Osteocyte (in vitro differentiated cells): Measurements from ENCODE around the gene USP48. TPM values are rescaled to one million over a fixed set of nuclear protein-coding genes. Genes with fewer than 3 reads are reported as not detected.
"Not testable (repeated sequence)": the region's sequence is repeated elsewhere in the genome, so short reads cannot be mapped to it uniquely, and the experiment has no call there.

Experiments
- DNase-seq: peaks from one replicate; pipeline ENCODE4 v3.0.0; 2021; ENCODE audit warnings: mixed read lengths; ENCODE audit not compliant: unreplicated experiment; ENCODE audit errors: extremely low spot score
- H3K27ac Mint-ChIP-seq: one replicate; pipeline ENCODE4 v1.8.0; 2021; ENCODE audit warnings: mild to moderate bottlenecking, mixed read lengths; ENCODE audit not compliant: unreplicated experiment
- H3K27me3 Mint-ChIP-seq: one replicate; pipeline ENCODE4 v1.8.0; 2021; ENCODE audit warnings: mixed read lengths; ENCODE audit not compliant: unreplicated experiment
- H3K36me3 Mint-ChIP-seq: one replicate; pipeline ENCODE4 v1.8.0; 2021; ENCODE audit warnings: mixed read lengths; ENCODE audit not compliant: unreplicated experiment
- H3K4me1 Mint-ChIP-seq: one replicate; pipeline ENCODE4 v1.8.0; 2021; ENCODE audit warnings: mixed read lengths; ENCODE audit not compliant: unreplicated experiment
- H3K4me3 Mint-ChIP-seq: one replicate; pipeline ENCODE4 v1.8.0; 2021; ENCODE audit warnings: mild to moderate bottlenecking, moderate library complexity, mixed read lengths; ENCODE audit not compliant: unreplicated experiment
- H3K9me3 Mint-ChIP-seq: one replicate; pipeline ENCODE4 v1.8.0; 2021; ENCODE audit warnings: mixed read lengths; ENCODE audit not compliant: unreplicated experiment
- total RNA-seq: library from RNA; stranded (reverse); gene quantifications from 2 replicates; pipeline ENCODE4 v1.2.1, GENCODE V29; 2021
- TF ChIP-seq, protein P1 (sequence below): fragments of 200-600 bp; sonication (generic); IDR thresholded peaks from 2 replicates; pipeline ENCODE4 v1.5.0; 2021; ENCODE audit warnings: antibody characterized with exemption, mild to moderate bottlenecking, moderate library complexity

USP48 gene
- total RNA-seq, 1 donor from 2014 or later, result 73.6 TPM

DNA sequence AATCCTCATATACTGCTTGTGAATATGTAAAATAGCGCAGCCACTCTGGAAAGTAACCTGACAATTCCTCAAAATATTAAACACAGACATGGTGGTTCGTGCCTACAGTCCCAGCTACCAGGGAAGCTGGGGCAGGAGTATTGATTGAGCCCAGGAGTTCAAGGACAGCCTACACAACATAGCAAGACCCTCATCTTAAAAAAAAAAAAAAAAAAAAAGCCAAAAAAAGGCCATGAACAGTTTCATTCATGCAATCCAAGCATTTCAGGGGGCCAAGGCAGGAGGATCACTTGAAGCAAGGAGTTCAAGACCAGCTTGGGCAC, 4.6 kb downstream of the USP48 start:
- no peak for DNase-seq
- Mint-ChIP-seq H3K36me3 (no peaks in the 10 kb centered on the region), H3K4me3 (no peak overlapping the region), H3K4me1 (peaks cover 26% of the 10 kb centered on the region), H3K27ac (no peak overlapping the region), H3K9me3 (no peaks in the 10 kb centered on the region), H3K27me3 (no peaks in the 10 kb centered on the region)
- TF ChIP-seq, protein P1, sequence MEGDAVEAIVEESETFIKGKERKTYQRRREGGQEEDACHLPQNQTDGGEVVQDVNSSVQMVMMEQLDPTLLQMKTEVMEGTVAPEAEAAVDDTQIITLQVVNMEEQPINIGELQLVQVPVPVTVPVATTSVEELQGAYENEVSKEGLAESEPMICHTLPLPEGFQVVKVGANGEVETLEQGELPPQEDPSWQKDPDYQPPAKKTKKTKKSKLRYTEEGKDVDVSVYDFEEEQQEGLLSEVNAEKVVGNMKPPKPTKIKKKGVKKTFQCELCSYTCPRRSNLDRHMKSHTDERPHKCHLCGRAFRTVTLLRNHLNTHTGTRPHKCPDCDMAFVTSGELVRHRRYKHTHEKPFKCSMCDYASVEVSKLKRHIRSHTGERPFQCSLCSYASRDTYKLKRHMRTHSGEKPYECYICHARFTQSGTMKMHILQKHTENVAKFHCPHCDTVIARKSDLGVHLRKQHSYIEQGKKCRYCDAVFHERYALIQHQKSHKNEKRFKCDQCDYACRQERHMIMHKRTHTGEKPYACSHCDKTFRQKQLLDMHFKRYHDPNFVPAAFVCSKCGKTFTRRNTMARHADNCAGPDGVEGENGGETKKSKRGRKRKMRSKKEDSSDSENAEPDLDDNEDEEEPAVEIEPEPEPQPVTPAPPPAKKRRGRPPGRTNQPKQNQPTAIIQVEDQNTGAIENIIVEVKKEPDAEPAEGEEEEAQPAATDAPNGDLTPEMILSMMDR, result no peak

DNA sequence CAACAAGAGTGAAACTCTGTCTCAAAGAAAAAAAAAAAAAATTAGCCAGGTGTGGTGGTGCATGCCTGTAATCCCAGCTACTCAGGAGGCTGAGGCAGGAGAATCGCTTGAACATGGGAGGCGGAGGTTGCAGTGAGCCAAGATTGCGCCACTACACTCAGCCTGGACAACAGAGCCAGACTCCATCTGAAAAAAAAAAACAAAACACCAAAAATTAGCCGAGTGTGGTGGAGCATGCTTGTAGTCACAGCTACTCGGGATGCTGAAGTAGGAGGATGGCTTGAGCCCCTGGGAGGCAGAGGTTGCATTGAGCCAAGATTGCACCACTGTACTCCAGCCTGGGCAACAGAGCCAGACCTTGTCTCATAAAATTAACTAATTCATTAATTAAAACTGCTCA, 6.0 kb downstream of the USP48 start:
- not testable (repeated sequence) for H3K4me3 Mint-ChIP-seq, H3K36me3 Mint-ChIP-seq, H3K9me3 Mint-ChIP-seq, H3K27ac Mint-ChIP-seq, DNase-seq, H3K27me3 Mint-ChIP-seq
- peaks cover 29% of the 10 kb centered on the region for H3K4me1 Mint-ChIP-seq

DNA sequence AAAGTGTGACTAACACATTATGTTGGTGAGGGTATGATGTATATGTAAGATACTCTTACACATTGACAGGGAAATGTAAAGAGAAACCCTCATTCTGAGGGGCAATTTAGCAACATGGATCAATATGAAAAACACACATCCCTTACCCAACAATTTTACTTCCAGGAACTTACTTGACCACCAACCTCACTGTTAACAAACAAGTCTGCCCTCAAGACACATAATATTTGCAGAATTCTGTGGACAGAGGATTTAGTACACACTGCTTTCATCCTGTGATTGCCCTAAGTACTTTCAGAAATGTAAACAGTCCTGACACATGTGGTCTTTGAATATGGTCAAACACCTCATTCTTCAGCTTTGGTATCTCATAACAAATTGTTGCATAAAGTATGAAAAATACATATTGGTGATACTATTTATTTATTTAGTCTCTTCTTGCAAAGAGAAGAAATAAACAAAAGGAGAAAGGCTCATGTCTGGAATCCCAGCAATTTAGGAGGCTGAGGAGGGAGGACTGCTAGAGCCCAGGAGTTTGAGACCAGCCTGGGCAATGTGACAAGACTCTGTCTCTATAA, 6.9 kb downstream of the USP48 start:
- no peaks in the 10 kb centered on the region for H3K36me3 Mint-ChIP-seq
- TF ChIP-seq, protein P1, result no peak
- peak overlapping the region; percentile 43 for H3K27ac Mint-ChIP-seq
- H3K4me1 Mint-ChIP-seq, result peaks cover 29% of the 10 kb centered on the region
- no peaks in the 10 kb centered on the region for H3K9me3 Mint-ChIP-seq
- no peak overlapping the region for H3K4me3 Mint-ChIP-seq
- no peak for DNase-seq
- H3K27me3 Mint-ChIP-seq, result no peaks in the 10 kb centered on the region

DNA sequence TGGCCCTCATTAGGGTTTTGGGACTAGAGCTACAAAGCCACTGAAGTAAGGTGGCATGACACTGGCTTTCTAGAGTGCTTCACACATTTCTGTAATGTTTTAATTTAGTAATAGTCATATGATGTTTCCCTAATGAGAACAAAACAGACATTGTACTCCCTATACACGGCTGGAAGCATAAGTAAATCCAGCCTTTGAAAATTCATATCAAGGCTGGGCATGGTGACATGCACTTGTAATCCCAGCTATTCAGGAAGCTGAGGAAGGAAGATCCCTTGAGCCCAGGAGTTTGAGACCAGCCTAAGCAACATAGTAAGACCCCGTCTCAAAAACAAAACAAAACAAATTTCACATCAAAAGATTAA, 7.4 kb downstream of the USP48 start:
- H3K4me1 Mint-ChIP-seq, result peaks cover 29% of the 10 kb centered on the region
- H3K9me3 Mint-ChIP-seq, result no peaks in the 10 kb centered on the region
- H3K36me3 Mint-ChIP-seq, result no peaks in the 10 kb centered on the region
- no peak for DNase-seq
- no peaks in the 10 kb centered on the region for H3K27me3 Mint-ChIP-seq
- TF ChIP-seq, protein P1, result no peak
- H3K27ac Mint-ChIP-seq, result peak overlapping the region; percentile 43
- H3K4me3 Mint-ChIP-seq, result no peak overlapping the region

DNA sequence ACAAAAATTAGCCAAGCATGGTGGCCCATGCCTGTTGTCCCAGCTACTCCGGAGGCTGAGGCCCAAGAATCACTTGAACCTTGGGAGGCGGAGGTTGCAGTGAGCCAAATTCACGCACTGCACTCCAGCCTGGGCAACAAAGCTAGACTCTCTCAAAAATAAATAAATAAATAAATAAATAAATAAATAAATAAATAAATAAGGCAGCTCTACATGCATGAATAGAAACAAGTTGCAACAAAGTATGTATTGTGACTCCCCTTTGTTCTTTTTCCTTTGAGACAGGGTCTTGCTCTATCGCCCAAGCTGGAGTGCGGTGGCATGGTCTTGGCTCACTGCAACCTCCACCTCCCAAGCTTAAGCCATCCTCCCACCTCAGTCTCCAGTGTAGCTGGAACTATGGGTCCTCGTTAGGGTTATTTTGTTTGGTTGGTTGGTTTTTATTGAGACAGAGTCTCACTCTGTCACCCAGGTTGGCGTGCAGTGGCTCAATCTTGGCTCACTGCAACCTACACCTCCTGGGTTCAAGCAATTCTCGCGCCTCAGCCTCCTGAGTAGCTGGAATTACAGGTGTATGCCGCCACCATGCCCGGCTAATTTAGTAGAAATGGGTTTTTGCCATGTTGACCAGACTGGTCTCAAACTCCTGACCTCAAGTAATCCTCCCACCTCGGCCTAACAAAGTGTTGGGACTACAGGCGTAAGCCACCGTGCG, 8.0 kb downstream of the USP48 start:
- no peak for DNase-seq
- Mint-ChIP-seq H3K4me3 (no peak overlapping the region), H3K4me1 (peaks cover 26% of the 10 kb centered on the region), H3K36me3 (no peaks in the 10 kb centered on the region), H3K27me3 (no peaks in the 10 kb centered on the region), H3K9me3 (no peaks in the 10 kb centered on the region), H3K27ac (no peak overlapping the region)
- TF ChIP-seq, protein P1, result no peak
